DOHH2 (cell line): Measurements from ENCODE around the gene SIRPG.

ENCODE experiments used
- EZH2phosphoT487 ChIP-seq: fragments of 200-600 bp; sonication (generic); IDR thresholded peaks from 2 replicates; pipeline ENCODE4 v1.6.1; 2017; ENCODE audit warnings: borderline replicate concordance, mild to moderate bottlenecking, antibody characterized with exemption, low read length, moderate library complexity, mixed read lengths
- TF ChIP-seq, protein P1 (sequence below): fragments of 200-600 bp; sonication (generic); IDR thresholded peaks from one replicate; pipeline ENCODE4 v1.5.1; 2014; ENCODE audit warnings: antibody characterized with exemption, mild to moderate bottlenecking, low read depth, low read length; ENCODE audit not compliant: poor library complexity, severe bottlenecking

DNA sequence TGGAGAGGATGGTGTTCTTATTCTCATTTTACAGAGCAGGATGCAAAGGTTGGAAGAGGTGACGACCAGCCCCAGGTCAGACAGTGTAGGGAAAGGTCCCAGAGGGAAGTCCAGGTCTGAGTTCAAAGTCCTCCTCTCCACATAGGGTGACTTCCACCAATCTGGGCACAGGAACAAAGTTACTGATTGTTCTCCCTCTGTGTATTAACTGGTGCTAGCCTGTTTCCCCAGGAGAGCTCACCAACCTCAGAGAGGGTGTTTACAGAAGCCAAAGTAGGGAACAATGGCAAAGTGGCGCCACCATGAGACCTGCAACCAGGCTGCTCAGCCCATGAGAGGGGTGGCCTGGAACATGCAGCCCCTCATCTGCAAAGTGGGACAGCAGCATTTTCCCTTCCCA lies 21.0 kb downstream of the SIRPG start:
- TF ChIP-seq, protein P1, sequence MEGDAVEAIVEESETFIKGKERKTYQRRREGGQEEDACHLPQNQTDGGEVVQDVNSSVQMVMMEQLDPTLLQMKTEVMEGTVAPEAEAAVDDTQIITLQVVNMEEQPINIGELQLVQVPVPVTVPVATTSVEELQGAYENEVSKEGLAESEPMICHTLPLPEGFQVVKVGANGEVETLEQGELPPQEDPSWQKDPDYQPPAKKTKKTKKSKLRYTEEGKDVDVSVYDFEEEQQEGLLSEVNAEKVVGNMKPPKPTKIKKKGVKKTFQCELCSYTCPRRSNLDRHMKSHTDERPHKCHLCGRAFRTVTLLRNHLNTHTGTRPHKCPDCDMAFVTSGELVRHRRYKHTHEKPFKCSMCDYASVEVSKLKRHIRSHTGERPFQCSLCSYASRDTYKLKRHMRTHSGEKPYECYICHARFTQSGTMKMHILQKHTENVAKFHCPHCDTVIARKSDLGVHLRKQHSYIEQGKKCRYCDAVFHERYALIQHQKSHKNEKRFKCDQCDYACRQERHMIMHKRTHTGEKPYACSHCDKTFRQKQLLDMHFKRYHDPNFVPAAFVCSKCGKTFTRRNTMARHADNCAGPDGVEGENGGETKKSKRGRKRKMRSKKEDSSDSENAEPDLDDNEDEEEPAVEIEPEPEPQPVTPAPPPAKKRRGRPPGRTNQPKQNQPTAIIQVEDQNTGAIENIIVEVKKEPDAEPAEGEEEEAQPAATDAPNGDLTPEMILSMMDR = no peak
- TF ChIP-seq EZH2phosphoT487 = no peak
